Uterus (tissue), 4 donors: ENCODE measurements around the gene WDR5. TPM values are rescaled to one million over a fixed set of nuclear protein-coding genes. Genes with fewer than 3 reads are reported as not detected.

Source experiments
- DNase-seq, 2 donors: peaks; one replicate each; pipeline ENCODE4 v3.0.0-alpha.2; 2019 to 2020
- H3K27ac ChIP-seq, 2 donors: fragments of 200-600 bp; sonication (generic); 1 replicate in 1 of 2; 2 replicates in 1 of 2; pipeline ENCODE4 v1.5.1; 2016 to 2018
- H3K27me3 ChIP-seq, 2 donors: fragments of 200-600 bp; sonication (generic); one replicate each; pipeline ENCODE4 v1.5.1; 2018 to 2019; ENCODE audit warnings: control low read depth in 1 of 2
- H3K36me3 ChIP-seq, 2 donors: fragments of 200-600 bp; sonication (generic); one replicate each; pipeline ENCODE4 v1.5.1; 2019; ENCODE audit warnings: control low read depth in 1 of 2
- H3K4me1 ChIP-seq, 2 donors: fragments of 200-600 bp; sonication (generic); one replicate each; pipeline ENCODE4 v1.5.1; 2018 to 2019; ENCODE audit warnings: control low read depth in 1 of 2
- H3K4me3 ChIP-seq, 2 donors: fragments of 200-600 bp; sonication (generic); 1 replicate in 1 of 2; 2 replicates in 1 of 2; pipeline ENCODE4 v1.5.1; 2018 to 2019; ENCODE audit warnings: mild to moderate bottlenecking in 1 of 2
- H3K9me3 ChIP-seq, 2 donors: fragments of 200-600 bp; sonication (generic); one replicate each; pipeline ENCODE4 v1.5.1; 2019; ENCODE audit warnings: control low read depth in 1 of 2
- CTCF ChIP-seq, 4 experiments: fragments of 200-600 bp in 2 of 4; fragments of 450-650 bp in 2 of 4; sonication (generic) in 2 of 4; IDR thresholded peaks; one replicate each; pipeline ENCODE4 v1.5.1; 2016 to 2019; ENCODE audit warnings: antibody characterized with exemption in 4 of 4, mild to moderate bottlenecking in 2 of 4, moderate library complexity in 1 of 4
- POLR2A ChIP-seq, 2 donors: fragments of 450-650 bp; IDR thresholded peaks; one replicate each; pipeline ENCODE4 v1.6.1; 2016; ENCODE audit warnings: antibody characterized with exemption in 2 of 2, mild to moderate bottlenecking in 1 of 2, moderate library complexity in 1 of 2
- intact Hi-C: fragments of 100-400 bp; cut with DNase I; formaldehyde crosslinking; loops from one replicate; pipeline ENCODE4 v1.15.1; 2023; ENCODE audit warnings: low total_unique reads
- total RNA-seq, 4 donors: library from RNA; depleted of rRNA in 3 of 4; stranded (reverse); fragments of >200 nt in 3 of 4; gene quantifications; one replicate each; pipeline versions ENCODE4 v1.1.0 to v1.2.4, GENCODE V29; 2014 to 2023
- donor health status: DM: yes; HTN: yes; CAD: no.

The WDR5 gene
- total RNA-seq, 4 donors from 2014 or later: 2.9 to 30.5 (median 14.2) TPM

GRCh38 chr9:134125413-134126095 lies 10.3 kb upstream of the WDR5 start:
- Histone ChIP-seq H3K9me3 (no peaks in the 10 kb centered on the region), H3K4me3 (no peak overlapping the region), H3K4me1 (no peaks in the 10 kb centered on the region), H3K36me3 (no peaks in the 10 kb centered on the region), H3K27ac (no peak overlapping the region), H3K27me3 (no peaks in the 10 kb centered on the region)
- no peak for DNase-seq
- TF ChIP-seq CTCF (IDR thresholded peaks at IDR 0.05) (no peak), POLR2A (IDR thresholded peaks at IDR 0.05) (no peak)
- intact Hi-C loops: no loop called here

- Histone ChIP-seq H3K4me1 (no peaks in the 10 kb centered on the region), H3K27me3 (no peaks in the 10 kb centered on the region), H3K27ac (no peak overlapping the region), H3K4me3 (no peak overlapping the region), H3K9me3 (no peaks in the 10 kb centered on the region), H3K36me3 (no peaks in the 10 kb centered on the region)
- TF ChIP-seq CTCF (IDR thresholded peaks at IDR 0.05): no peak
- no peak for TF ChIP-seq POLR2A (IDR thresholded peaks at IDR 0.05)
- no peak for DNase-seq
- intact Hi-C loops: no loop called here
Measured at GRCh38 chr9:134126373-134126772, 9.5 kb upstream of the WDR5 start.

GRCh38 chr9:134127065-134127580 lies 8.8 kb upstream of the WDR5 start:
- intact Hi-C loops: no loop called here
- Histone ChIP-seq H3K27ac (no peak overlapping the region), H3K36me3 (no peaks in the 10 kb centered on the region), H3K27me3 (no peaks in the 10 kb centered on the region), H3K9me3 (no peaks in the 10 kb centered on the region), H3K4me3 (no peak overlapping the region), H3K4me1 (no peaks in the 10 kb centered on the region)
- no peak for TF ChIP-seq POLR2A (IDR thresholded peaks at IDR 0.05)
- TF ChIP-seq CTCF (IDR thresholded peaks at IDR 0.05): no peak
- no peak for DNase-seq

GRCh38 chr9:134127616-134128015 lies 8.3 kb upstream of the WDR5 start:
- no peak for DNase-seq
- Histone ChIP-seq H3K27me3 (no peaks in the 10 kb centered on the region), H3K9me3 (no peaks in the 10 kb centered on the region), H3K4me1 (no peaks in the 10 kb centered on the region), H3K27ac (no peak overlapping the region), H3K4me3 (no peak overlapping the region), H3K36me3 (no peaks in the 10 kb centered on the region)
- TF ChIP-seq POLR2A (IDR thresholded peaks at IDR 0.05) (no peak), CTCF (IDR thresholded peaks at IDR 0.05) (no peak)
- intact Hi-C loops: no loop called here

- H3K27ac ChIP-seq: peak overlapping the region in 1 of 2 donors; percentile 49
- no peaks in the 10 kb centered on the region for H3K9me3 ChIP-seq
Measured at GRCh38 chr9:134128727-134129679, 6.9 kb upstream of the WDR5 start.

More at GRCh38 chr9:134128727-134129679, 6.9 kb upstream of the WDR5 start:
- Histone ChIP-seq H3K27me3 (no peaks in the 10 kb centered on the region), H3K4me1 (no peaks in the 10 kb centered on the region), H3K36me3 (no peaks in the 10 kb centered on the region), H3K4me3 (no peak overlapping the region)
- no peak for DNase-seq
- intact Hi-C loops: no loop called here
- TF ChIP-seq CTCF (IDR thresholded peaks at IDR 0.05) (no peak), POLR2A (IDR thresholded peaks at IDR 0.05) (no peak)
